ENCODE data around the gene KIRREL3.

Gene KIRREL3

DNA sequence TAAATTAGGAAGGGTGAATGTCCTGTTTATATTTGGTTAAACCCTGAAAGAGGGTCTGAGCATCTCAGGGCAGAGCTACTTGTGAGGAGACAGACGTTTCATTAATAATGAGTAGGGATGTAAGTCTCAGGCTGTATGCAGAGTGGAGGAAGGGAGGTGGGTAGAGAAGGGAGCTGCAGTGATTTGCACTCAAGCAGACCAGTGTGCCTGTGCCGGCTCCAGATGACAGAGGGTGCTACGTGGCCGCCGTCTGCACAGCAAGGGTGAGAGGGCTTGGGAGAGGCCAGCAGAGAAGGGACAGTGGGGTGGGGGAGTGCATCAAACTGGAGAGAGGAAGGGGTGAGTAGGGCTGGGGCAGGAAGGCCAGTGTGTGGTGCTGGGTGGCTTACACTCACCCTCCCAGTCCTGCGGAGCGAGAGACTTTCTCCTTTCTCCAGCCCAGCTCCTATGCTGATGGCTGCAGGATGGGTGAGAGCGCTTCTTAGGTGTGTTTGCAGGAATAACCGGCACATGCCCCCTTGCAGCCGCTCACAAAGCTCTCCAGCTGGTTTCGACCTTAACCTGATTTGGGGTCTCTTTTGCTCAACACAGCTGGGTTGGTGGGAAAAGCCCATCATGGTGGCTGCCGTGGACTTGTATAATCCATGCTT is 514.5 kb downstream of the KIRREL3 start:
- H3K4me3 ChIP-seq (ENCODE audit: low read depth, low read length) = no peak overlapping the region
- TF ChIP-seq, protein P1, sequence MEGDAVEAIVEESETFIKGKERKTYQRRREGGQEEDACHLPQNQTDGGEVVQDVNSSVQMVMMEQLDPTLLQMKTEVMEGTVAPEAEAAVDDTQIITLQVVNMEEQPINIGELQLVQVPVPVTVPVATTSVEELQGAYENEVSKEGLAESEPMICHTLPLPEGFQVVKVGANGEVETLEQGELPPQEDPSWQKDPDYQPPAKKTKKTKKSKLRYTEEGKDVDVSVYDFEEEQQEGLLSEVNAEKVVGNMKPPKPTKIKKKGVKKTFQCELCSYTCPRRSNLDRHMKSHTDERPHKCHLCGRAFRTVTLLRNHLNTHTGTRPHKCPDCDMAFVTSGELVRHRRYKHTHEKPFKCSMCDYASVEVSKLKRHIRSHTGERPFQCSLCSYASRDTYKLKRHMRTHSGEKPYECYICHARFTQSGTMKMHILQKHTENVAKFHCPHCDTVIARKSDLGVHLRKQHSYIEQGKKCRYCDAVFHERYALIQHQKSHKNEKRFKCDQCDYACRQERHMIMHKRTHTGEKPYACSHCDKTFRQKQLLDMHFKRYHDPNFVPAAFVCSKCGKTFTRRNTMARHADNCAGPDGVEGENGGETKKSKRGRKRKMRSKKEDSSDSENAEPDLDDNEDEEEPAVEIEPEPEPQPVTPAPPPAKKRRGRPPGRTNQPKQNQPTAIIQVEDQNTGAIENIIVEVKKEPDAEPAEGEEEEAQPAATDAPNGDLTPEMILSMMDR (IDR thresholded peaks at IDR 0.05; ENCODE audit: low read depth, low read length) = no peak

DNA sequence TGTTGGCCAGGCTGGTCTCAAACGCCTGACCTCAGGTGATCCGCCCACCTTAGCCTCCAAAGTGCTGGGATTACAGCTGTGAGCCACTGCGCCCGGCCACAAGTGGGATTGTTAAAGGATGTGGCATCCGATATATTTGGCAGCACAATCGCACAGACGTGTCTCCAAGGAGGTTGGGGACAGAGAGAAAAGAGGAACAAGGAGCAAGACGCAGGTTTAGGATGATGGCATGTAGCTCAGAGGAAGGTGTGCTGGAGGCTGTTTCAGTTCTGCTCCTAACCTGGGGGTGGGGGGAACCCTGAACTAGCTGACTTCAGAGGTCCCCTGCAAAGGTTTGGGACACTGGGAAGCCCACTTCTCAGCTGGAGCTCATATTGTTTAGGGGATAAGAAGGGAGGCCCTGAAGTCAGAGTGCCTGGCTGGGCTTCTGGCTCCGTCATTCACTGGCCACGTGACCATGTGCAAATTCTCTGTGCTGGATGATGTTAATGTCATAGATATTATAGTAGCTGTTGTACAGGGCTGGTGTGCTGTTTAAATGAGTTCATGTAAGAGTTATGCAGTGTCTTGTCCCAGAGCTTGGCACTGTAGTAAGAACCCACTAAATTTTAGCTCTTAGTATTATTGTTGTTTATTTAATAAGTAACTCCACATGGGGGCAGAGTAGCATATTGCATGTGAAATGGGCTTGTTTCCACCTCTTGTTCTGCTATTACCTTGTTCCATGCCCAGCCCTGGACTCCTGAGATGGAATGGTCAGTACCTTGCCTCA is 515.4 kb downstream of the KIRREL3 start:
- TF ChIP-seq, protein P1 (IDR thresholded peaks at IDR 0.05; ENCODE audit: low read depth, low read length) = no peak
- H3K4me3 ChIP-seq (ENCODE audit: low read depth, low read length) = no peak overlapping the region

DNA sequence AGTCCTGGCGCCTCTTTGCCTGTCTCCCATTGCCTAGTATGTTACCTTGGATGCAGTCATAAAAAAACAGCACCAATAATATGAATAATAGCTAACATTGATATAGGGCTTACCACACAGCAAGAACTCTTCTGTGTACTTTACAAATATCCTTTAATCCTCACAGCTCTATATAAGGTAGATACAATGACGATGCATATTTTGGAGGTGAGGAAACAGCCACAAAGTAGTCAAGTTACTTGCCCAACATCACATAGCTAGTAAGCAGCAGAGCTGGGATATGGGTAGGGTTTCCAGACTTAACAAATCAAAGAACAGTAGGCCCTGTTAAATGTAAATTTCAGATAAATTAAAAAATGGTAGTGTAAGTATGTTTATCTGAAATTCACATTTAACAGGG is 516.3 kb downstream of the KIRREL3 start:
- no peak overlapping the region for H3K4me3 ChIP-seq (ENCODE audit: low read depth, low read length)
- TF ChIP-seq, protein P1 (IDR thresholded peaks at IDR 0.05; ENCODE audit: low read depth, low read length) = no peak

DNA sequence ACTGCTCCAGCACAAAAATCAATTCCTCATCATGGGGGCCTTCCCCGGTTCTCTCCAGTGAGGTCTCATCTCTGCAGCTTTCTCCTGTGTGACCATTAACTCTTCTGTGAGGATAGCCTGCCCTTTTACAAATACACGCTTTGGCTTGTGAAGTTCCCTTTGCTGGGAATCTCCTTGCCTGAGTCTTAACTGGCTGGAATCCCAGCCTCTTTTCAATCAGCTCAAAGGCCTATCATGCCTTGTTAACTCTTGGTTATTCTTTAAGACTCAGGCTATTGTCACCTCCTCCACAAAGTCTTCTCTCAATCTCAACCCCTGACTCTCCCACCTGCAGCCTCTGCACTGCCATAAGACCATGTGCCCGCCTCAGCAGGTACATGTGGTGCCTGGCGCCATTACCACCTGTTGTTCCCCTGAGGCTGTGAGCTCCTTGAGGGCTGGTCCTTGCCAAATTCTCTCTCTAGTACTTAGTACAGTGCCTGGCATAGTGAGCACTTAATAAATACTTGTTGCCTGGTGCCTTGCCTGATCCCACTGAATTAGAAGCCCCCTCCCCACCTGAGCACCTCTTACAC is 516.9 kb downstream of the KIRREL3 start:
- no peak overlapping the region for H3K4me3 ChIP-seq (ENCODE audit: low read depth, low read length)
- TF ChIP-seq, protein P1 (IDR thresholded peaks at IDR 0.05; ENCODE audit: low read depth, low read length) = no peak

DNA sequence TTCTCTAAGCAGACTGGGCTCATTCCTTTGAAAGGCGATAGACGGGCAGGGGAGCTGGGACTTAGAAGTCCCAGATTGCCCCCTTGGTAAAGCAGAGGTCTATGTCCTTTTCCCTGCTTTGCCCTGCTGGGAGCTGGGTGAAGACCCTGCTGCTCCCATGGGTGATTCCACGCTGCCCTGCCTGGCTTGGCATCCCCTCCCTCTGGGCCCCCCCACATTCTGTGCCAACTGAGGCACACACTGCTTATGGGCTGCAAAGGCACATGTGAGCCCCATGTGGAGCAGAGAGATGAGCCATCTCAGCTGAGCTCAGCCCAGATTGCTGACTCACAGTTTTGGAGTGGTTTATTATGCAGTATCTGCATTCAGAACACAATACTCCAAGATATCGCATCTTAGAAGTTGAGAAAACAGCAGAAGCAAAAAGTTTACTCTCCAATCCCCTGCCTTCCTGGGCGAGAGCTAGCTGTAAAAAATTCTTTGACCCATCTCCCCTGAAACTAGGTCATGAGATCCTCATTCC is 517.9 kb downstream of the KIRREL3 start:
- TF ChIP-seq, protein P1 (IDR thresholded peaks at IDR 0.05; ENCODE audit: low read depth, low read length) = no peak
- H3K4me3 ChIP-seq (ENCODE audit: low read depth, low read length) = no peak overlapping the region

DNA sequence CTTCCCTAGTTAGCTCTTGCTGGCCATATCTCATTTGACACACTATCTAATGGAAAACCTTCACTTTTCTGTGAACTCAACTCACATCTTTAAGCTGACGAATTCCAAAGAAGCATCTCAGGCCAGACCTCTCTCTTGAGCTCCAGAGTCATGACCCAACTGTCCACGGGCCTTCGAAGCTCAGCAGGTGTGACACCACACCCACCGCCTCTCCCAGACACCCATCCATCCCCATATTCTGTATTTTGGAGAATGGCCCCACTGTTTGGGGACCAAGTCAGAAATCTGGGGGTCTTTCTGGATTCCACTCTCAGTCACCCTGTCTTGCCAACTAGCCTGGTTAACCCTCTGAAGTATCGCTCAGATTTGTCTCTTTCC is 519.3 kb downstream of the KIRREL3 start:
- H3K4me3 ChIP-seq (ENCODE audit: low read depth, low read length) = no peak overlapping the region
- TF ChIP-seq, protein P1 (IDR thresholded peaks at IDR 0.05; ENCODE audit: low read depth, low read length) = no peak

Data from WI38 (cell line).